Hepatic stellate cell (primary cell): ENCODE measurements around the gene TBCC.

ENCODE experiments used
- DNase-seq: peaks from one replicate; pipeline ENCODE4 v3.0.0; 2011; ENCODE audit warnings: low spot score

TBCC gene

DNA sequence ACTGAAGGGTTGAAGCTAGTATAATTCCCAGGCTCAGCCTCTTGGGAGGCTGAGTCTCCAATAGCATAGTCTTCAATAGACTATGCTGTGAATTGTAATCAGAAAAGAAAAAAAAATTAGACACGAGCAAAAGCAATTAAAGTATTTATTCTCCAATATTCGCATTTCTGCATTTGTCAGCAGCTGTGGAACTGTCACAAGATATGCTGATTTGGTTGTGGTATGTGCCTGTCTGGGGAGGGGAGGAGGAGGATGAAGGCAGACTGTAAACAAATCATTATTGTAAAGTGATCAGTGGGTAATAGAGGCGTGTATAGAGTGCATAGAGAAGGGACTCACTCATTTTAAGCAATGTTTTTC is 25.8 kb upstream of the TBCC start:
- DNase-seq = no peak

DNA sequence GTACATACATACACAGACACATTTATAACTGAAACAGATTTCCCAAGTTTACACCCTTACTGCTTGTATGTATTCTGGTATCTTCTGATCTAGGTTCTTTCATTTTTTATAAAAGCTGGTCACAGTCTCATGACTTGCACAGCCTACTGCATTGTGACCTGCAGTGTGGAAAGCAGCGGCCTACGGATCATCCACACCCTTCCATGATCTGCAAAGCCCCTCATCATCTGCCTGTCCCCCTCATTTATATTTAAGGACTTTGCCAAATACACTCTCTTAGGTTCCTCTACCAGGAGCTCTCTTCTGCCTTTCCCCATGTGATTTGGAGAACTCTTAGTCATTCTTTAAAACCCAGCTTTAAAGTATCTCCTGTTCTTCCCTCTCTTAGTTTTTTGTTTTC is 23.9 kb upstream of the TBCC start:
- no peak for DNase-seq

GRCh38 chr6:42769051-42769450 is 23.1 kb upstream of the TBCC start:
- no peak for DNase-seq

- peak; percentile 20 for DNase-seq
These were observed 20.3 kb upstream of the TBCC start for GRCh38 chr6:42766163-42766670.

DNA sequence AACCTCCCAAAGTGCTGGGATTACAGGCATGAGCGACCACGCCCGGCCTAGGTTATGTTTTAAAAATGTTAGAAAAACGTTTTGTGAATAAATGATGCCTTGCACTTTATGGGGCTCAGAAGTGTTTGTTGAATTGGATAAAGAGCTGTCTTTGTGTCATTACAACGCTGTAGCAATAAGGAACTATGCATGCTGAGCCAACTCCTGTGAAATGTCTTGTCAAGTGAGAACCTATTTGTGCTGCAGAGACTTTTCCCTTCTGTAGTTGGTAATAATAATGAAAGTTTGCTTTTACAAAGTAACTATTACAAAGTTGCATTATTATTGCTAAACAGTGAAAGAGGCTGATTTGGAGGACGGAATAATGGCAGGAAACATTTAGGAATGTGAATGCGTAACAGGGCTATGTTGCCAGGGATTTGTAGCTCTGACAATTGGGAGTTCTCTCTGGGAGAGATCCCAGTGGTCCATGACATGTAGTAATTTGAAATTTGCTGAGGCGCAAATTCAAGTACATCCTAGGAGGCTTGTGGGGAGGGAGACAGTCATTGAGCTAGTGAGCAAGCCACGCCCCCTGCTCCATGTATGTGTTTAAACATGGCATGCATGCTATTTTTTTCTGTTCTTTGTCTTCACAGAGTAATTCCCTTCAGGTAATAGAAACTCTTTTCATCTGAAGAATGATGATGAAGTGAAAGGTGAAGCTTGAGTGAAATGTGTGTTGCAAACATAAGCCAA is 19.2 kb upstream of the TBCC start:
- DNase-seq = no peak

DNA sequence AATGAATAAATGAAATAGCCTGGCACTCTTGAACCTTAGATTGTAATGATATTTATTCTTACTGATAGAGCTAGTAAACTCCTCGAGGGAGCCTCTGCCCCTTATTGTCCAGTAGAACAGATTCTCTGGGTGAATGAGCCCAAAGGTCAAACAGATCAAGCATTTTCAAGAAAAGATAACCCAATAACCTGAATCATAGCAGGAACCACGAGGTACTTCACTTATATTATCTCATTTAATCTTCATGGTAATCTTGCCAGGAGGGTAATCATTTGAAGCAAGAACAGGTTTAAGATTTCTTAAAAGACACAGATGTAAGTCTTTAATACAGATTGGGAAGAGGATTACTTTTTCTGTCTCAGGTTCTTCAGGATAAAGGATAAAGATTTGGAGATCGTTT is 17.0 kb upstream of the TBCC start:
- DNase-seq = no peak

- no peak for DNase-seq
These were observed 16.5 kb upstream of the TBCC start for GRCh38 chr6:42762426-42762859.

DNA sequence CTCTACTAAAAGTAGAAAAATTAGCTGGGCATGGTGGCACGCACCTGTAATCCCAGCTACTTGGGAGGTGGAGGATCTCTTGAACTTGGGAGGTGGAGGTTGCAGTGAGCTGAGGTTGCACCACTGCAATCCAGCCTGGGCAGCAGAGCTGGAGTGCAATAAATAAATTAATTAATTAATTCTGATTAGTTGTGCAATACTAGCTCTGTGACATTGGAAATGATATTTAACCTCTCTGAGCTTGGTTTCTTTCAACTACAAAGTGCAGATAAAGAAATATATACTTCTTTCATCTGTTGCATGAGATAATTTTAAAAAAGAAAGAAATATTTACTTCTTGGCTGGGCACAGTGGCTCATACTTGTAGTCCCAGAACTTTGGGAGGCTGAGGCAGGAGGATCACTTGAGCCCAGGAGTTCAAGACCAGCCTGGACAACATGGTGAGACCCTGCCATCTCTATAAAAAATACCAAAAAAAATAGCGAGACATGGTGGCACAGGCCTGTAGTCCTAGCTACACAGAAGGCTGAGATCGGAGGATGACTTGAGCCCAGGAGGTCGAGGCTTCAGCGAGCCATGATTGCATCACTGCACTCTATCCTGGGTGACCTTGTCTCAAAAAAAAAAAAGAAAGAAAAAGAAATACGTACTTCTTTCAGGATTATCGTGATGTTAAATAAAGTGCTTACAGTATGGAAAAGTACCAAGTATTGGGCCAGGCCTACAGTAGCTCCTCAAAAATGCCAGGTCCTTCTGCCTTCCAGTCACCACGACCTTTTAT is 15.6 kb upstream of the TBCC start:
- DNase-seq = no peak

DNA sequence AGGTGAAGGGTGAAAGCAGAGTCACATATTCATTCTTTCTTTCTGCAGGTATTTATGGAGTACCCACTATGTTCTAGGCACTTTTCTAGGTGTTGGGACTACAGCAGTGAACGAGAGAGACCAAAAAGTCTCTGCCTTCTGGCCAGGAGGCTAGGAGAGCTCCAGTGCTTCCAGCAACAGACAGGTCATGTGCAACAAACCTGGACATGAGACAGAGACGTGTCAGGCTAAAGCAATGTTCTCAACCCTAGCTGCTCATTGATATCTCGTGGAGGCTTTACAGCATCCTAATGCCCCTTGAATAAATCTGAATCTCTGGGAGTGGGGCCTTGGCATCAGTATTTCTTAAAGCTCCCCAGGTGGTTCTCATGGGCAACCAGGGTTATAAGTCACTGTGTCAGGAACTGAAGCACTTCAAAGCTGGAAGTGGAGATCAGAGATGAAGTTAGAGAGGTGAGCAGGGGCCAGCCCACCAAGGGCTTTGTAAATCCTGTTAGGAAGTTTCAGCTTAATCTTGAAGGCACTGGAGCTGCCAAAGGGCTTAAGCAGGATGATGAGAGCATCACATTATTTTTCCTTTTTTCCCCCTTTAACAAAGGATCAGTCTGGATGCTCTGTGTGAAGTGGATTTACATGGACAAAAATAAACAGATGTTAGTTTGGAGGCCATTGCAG is 13.0 kb upstream of the TBCC start:
- no peak for DNase-seq

GRCh38 chr6:42756722-42757121 is 10.8 kb upstream of the TBCC start:
- no peak for DNase-seq

DNA sequence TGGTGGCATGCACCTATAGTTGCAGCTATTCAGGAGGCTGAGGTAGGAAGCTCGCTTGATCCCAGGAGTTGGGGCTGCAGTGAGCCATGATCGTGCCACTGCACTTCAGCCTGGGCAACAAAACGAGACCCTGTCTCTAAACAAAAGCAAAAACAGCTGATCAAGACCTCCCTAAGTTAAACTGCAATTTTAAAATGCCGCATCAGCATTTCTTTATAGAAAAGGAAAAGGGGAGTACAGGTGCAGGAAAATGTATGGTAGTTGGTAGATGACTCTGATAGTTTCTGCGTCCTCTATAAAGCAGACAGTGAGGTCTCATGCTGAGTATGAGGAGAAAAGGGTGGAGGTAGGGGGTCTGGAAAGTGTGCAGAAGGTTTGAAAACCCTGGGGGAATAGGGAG is 8.9 kb upstream of the TBCC start:
- no peak for DNase-seq

- DNase-seq = no peak
These were observed 5.2 kb upstream of the TBCC start for GRCh38 chr6:42751055-42751454.

- no peak for DNase-seq
These were observed 2.4 kb upstream of the TBCC start for GRCh38 chr6:42748203-42748898.

DNA sequence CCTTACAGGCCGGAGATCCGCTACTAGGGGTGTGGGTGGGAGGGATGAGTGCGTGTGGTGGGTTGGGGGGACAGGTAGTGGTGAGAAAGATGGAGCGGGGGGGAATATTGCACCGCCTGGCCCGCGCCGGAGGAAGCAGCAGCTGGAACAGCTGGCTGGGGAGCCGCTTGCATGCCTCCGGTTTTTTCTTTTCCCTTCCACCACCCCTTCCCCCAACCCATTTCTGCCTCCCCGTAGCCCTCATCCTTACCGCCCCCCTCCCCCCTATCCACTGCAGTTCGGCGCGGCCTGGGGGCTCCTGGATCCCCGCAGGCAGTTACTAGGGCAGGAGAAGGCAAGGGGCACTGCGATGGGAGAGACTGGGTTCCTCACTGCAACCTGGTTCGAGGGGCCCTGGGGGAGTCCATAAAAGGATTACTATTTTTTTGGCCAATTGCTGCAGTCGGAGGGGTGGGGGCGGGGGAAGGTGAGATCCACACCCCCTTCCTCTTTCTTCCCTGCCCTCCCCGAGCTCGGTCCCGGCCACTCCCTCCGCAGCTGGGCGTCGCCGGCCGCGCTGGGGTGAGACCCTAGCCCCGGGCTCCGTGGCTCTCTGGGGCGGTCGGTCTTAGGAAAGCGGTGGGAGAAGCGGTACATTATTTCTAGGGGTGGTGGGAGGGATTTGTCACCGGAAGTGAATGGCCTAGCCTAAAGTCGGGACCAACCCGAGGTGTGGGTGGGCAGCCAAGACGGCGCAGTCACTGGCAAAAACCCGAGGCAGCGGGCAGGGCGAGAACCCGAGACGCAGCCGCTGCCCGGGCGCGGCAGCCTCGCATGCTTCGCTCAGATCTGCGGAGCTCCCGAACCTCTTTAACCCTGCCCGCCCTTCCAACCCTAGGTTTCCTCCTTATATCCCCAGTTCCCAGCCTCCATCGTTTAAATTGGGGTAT is 824 bp upstream of the TBCC start:
- peak; percentile 86 for DNase-seq

DNA sequence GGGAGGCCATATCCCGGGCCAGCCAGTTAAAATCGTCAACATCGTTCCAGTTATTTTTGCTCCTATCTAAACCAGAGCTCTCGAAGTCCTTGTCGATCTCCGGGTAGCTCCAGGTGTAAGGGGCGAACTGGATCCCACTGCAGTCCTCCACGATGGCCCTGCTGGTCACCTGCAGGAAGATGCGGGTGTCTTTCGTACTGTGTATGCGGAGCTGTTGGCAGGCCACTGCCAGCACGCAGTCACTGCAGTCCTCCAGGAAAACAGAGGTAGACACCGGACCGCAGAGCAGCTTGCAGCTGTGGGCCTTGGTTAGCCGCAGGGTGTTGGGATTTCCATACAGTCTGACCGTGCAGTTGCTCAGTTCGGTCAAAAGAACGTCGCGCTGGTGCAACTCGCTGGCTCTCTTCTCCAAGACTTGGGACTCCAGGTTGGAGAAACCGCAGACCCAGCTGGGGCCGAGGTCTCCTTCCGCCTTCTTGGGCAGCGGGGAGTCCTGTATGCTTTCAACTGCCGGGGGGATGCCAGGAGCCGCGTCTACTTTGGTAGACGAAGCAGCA is 742 bp downstream of the TBCC start:
- peak; percentile 24 for DNase-seq

- no peak for DNase-seq
These were observed 1.5 kb downstream of the TBCC start for GRCh38 chr6:42744351-42744893.

GRCh38 chr6:42742116-42742894 is 3.6 kb downstream of the TBCC start:
- peak; percentile 48 for DNase-seq

DNA sequence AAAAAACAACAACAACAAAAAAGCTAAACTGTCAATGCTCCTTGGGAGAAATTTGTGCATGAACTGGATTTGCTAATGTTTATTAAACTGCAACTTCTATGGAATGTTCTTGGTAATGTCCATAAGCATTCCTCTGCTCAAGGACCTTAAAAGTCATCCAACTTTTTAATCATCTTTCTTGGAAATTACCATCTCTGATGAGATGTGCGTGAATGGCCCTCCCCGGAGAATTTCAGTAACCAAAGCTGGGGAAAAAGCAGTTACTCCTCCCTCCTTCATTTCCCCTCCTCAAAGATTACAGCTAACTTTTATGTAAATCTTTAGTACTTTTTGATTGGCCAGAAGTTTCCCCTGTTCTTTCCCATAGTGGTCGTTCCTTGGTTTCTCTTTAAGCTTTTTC is 5.2 kb downstream of the TBCC start:
- no peak for DNase-seq

- no peak for DNase-seq
These were observed 9.9 kb downstream of the TBCC start for GRCh38 chr6:42735976-42736375.
